Measurements from ENCODE around the gene TMEM167B.

DNA sequence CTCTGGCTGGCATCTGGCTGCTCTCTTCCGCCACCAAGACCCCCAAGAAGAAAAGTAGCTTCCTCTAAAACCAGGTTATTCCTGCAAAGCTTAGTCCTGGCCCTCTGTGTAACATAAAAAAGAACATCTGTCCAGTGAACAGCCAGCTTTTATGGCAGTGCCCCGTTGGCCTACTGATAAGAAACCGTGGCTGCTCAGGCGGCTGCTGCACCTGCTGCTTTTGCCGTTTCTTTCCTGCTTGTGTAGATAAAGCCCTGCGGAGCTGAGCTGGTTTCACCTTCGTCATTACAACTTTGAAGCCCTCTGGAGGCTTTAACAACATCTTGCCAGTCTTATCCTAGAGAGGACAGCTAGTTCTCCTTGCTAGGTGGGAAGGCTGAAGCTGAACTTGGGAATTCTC lies 43.9 kb downstream of the TMEM167B start:
- TF ChIP-seq EZH2 (IDR thresholded peaks at IDR 0.05; ENCODE audit: low read depth, low read length, severe bottlenecking): no peak
- TF ChIP-seq POLR2A (IDR thresholded peaks at IDR 0.05; ENCODE audit: control extremely low read depth in 1 of 2, low read depth in 2 of 2, low read length in 2 of 2): no peak
- TF ChIP-seq, protein P1, sequence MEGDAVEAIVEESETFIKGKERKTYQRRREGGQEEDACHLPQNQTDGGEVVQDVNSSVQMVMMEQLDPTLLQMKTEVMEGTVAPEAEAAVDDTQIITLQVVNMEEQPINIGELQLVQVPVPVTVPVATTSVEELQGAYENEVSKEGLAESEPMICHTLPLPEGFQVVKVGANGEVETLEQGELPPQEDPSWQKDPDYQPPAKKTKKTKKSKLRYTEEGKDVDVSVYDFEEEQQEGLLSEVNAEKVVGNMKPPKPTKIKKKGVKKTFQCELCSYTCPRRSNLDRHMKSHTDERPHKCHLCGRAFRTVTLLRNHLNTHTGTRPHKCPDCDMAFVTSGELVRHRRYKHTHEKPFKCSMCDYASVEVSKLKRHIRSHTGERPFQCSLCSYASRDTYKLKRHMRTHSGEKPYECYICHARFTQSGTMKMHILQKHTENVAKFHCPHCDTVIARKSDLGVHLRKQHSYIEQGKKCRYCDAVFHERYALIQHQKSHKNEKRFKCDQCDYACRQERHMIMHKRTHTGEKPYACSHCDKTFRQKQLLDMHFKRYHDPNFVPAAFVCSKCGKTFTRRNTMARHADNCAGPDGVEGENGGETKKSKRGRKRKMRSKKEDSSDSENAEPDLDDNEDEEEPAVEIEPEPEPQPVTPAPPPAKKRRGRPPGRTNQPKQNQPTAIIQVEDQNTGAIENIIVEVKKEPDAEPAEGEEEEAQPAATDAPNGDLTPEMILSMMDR (IDR thresholded peaks at IDR 0.05; ENCODE audit: control extremely low read depth in 1 of 3, insufficient read depth in 1 of 3, low read depth in 1 of 3, low read length in 3 of 3): no peak
- TF ChIP-seq EGR1 (IDR thresholded peaks at IDR 0.05; ENCODE audit: borderline replicate concordance, low read depth, low read length): no peak
- TF ChIP-seq SIRT6 (IDR thresholded peaks at IDR 0.05; ENCODE audit: low read length): no peak

Measured in H1 (cell line).